HL-60/S4 treated with phorbol 12-myristate 13-acetate at 8.2 ng/mL for 4 days and 3 days (cell line): Measurements from ENCODE around the gene NUDT8.
"Not testable (repeated sequence)": the region's sequence is repeated elsewhere in the genome, so short reads cannot be mapped to it uniquely, and the experiment has no call there.

ENCODE experiments used
- in situ Hi-C: fragments of 300-500 bp; cut with MboI; formaldehyde crosslinking; loops from 2 replicates; pipeline ENCODE4 v1.15.0; 2022; ENCODE audit warnings: low sequenced_read_pairs

Gene NUDT8

DNA sequence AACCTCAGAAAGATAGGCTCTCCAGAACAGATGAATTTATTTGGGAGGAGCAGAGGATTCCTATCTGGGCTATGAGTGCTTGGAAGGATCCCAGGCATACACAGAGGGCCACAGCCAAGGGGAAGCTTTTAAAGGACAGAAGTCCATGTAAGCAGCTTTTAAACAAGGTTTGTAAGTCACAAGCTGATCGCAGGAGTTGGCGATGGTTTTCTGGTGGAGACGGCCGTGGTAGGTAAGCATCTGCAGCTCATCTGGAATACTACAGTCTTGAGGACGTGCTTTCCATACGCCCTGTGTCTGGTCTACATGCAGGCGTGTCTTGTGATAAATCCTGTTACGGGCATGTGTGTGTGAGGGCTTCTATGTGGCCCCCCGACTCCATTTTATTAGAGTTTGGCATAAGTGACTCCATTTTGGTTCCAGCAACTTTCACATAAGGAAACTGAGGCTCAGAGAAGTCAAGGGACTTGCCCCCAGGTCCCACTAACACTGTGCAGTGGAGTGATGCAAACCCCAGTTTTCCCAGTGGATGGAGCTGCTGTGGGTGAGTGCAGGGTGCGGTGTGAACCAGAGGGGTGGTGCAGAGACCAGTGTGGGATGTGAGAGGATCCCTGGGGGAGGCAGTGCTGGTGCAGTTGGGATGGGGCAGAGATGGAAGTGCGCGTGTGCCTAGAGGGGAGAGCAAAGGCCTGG lies 32.6 kb upstream of the NUDT8 start:
- in situ Hi-C loops = no loop called here

DNA sequence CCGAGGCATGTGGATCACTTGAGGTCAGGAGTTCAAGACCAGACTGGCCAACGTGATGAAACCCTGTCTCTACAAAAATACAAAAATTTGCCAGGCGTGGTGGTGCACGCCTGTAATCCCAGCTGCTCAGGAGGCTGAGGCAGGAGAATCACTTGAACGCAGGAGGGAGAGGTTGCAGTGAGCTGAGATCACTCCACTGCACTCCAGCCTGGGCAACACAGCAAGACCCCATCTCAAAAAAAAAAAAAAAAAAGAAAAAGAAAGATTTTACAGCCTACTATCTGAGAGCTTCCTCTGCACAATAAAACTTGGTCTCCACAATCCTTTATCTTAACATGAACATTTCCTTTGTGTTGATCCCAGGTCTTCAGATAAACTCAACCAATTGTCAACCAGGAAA lies 31.0 kb upstream of the NUDT8 start:
- in situ Hi-C loops = not testable (repeated sequence)

DNA sequence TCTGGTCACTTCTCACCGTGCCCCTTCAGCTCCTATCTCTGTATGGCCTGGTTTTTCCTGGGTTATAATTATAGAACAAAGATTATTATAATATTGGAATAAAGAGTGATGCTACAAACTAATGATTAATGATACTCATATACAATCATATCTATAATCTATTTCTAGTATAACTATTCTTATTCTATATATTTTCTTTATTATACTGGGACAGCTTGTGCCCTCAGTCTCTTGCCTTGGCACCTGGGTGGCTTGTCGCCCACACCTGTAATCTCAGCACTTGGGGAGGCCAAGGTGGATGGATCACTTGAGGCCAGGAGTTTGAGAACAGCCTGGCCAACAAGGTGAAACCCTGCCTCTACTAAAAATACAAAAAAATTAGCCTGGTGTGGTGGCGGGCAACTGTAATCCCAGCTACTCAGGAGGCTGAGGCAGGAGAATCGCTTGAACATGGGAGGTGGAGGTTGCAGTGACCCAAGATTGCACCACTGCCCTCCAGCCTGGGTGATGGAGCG lies 30.0 kb upstream of the NUDT8 start:
- in situ Hi-C loops = not testable (repeated sequence)

DNA sequence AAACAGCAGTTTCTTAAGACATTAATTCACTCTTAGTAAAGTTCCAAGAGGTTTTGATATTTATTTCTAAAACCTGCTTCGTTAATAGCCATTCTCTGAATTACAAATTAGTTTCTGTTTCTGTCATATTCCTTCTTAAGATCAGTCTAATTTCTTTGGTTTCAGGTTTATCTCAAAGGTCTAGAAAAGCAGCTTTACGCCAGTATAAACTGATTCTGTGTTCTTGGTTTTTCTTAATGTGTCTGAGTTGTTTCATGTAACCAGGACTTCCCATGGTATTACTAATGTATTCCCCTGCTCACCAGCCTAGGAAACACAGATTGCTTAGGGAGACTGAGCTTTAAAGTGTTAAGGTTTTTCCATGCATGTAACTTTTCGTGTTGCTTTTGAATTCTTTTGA lies 27.6 kb upstream of the NUDT8 start:
- in situ Hi-C loops = no loop called here

DNA sequence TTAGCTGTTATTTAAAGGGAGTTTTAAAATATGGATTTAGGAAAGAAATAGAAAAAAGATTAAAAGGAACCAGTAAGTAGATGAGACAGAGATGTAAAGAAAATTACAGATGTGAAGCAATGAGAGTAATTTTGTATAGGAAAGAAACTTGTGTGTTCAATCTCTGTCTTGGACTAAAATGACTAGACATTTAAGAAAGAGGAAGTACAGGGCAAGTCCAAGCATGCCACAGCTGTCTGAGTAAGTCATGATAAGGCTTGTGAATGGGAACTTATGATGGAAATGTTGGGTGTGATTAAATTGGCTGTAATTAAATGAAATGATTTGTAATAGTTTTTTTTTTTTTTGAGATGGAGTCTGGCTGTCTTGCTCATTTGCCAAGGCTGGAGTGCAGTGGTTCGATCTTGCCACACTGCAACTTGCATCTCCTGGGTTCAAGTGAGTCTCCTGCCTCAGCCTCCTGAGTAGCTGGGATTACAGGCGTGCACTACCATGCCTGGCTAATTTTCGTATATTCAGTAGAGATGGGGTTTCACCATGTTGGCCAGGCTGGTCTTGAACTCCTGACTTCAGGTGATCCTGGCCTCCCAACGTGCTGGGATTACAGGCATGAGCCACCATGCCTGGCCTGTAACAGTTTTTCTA lies 26.7 kb upstream of the NUDT8 start:
- in situ Hi-C loops = no loop called here

DNA sequence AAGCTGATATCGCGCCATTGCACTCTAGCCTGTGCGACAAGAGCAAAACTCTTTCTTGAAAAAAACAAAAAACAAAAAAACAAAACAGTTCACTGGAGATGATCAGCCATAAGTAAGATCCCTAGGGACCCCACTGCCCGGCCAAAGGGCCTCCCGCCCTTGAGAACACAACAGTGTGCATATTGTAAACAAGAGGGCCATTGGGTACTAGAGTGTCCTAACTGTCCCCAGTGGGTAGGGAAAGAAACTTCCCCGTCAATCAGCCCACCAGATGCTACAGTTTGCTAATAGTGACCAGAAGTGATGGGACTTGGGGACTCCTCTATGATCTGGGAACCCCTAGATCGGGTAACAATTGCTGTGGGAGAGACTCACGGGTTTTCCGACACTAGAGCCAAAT lies 24.5 kb upstream of the NUDT8 start:
- in situ Hi-C loops = no loop called here

GRCh38 chr11:67652965-67653845 lies 23.5 kb upstream of the NUDT8 start:
- in situ Hi-C loops = no loop called here

GRCh38 chr11:67651976-67652781 lies 22.4 kb upstream of the NUDT8 start:
- in situ Hi-C loops = no loop called here

DNA sequence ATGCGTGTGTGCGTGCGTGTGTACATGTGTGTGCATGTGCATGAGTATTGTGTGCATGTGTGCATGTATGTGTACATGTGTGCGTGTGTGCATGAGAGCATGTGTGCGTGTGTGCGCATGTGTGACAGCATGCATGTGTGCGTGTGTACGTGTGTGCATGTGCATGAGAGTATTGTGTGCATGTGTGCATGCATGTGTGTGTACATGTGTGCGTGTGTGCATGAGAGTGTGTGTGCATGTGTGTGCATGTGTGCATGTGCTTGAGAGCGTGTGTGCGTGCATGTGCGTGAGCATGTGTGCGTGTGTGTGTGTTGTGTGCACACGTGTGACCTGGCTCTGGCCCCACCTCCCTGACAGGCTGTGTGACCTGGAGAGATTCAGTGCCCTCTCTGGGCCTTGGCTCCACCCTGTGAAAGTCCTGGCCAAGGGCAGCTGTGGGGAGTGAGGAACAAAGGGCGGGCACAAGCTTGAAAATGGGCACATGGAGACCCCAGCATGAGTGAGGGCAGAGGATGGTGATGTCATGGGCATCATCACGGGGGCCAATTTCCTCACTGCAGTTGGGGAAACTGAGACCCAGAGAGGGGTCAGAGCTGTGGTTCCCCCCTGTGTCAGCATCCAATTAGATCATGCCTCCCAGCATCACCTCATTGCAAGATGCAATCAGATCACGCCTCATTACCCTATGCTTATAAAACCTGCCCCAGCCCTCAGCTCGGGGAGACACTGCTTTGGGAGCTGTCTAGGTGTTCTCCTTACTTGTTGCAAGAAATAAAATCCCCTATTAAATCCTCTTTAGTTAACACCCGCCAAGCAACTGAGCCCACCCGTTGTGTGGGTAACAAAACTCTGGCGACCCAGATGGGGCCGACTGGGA lies 20.1 kb upstream of the NUDT8 start:
- in situ Hi-C loops = no loop called here

DNA sequence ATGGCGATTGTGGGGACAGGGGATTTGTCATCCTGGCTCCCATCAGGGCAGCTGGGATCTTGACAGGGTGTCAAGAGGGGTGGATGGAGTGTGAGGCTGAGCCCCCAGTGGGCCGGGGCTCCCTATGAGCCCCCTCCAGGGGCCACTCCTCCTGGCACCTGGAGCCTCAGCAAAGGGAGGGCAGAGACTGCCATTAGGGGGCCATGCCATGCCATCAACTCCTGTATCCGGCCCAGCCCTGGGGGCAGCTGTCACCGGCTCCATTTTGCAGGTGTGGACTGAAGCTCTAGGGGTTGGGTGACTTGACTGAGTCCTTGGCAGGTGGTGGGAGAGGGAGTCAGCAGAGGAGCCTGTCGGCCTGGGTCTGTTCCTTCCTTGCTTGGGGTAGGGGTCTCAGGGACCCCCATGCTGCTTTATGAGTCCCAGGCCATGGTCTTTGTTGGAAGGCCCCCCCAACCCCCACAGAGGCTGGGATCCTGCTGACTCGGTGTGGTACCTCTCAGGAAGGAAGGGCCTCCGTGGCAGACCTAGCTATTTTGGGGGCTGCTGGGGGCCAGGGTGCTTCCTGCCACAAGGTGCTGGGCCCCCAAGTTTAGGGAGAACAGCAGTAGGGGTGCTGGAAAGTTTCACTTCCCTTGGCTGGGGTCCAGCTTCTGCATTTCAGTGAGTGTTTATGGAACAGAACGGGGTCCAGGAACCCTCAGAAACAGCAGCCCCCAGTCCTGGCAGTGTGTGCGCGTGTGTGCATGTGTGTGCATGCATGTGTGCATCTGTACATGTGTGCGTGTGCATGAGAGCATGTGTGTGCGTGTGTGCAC lies 19.3 kb upstream of the NUDT8 start:
- in situ Hi-C loops = no loop called here

DNA sequence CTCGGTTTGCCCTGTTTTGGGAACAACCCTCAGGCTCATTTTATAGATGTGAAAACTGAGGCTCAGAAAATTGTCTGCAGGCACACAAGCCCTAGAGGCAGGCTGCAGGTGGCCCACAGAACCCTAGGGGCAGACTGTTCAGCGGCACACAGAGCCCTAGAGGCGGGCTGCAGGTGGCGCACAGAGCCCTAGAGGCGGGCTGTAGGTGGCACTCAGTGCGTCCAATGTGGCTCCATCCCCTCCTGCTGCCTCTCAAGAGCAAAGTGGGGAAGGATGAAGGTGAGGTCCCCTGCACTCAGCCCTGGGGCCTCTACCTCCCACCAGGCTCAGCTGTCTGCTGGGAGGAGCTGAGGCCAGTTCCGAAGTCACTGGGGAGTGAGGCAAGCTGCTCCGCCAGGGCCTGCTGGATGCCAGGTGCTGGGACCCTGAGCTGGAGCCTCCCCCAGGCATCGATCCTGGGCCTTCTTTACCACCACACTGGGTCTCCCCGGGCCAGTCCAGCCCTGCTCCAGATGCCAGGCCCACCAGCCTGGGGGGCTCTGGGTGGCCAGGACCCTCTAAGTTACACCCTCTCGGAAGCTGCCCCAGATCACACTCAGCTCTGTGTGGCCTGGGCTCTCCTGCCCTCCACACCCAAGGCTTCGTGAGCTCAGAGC lies 18.5 kb upstream of the NUDT8 start:
- in situ Hi-C loops = no loop called here

DNA sequence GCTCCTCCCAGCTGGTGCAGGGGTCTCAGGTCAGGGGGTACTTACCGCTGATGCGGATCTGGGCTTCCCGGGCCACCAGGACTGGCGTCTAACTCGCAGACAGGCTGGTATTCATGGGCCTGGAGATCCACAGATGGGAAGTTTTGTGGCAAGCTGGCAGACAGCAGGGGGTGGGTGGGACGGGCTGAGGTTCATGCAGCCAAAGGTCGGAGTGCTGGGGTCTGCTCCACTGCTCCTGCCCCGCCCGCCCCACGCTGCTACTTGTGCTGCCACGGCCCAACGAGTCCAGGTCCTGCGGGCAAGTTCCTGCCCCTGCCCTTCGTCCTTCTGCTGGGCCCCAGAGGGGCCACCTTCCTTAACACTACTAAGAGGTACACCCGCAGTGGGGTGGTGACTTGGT lies 17.7 kb upstream of the NUDT8 start:
- in situ Hi-C loops = no loop called here

DNA sequence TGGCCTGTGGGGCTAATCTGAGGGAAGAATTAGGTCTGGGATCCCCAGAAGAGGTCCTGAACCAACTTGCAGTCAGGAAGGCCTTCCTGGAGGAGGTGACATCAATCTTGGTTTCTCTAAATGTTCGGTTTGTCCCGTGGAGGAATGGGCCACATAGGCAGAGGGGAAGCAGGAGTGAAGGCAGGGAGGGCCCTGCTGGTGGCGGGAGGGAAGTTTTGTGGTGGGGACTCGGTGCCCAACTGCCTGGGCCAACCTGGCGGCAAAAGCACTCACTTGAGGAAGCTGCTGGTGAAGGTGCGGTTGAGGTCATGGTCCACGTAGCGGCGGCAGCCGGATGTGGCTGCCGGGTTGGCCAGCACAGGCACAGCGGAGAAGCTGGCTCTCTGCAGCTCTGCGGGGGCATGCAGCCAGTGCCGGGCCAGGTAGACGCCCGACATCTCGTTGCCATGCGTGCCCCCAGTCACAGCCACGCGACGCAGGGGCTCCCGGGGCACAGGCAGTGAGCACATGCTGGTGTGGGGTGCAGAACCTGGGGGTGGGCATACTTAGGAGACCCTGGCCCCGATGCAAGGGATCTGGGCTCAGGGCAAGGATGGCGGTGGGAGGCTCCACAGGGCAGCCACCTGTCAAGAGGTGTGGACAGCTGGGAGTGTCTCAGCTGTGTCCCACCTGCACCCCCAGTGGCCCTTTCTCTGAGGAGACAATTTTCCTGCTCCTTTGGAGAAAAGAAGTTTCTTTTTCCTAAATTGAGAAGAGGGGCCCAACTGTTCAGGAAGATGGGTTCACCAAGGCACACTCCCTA lies 17.0 kb upstream of the NUDT8 start:
- in situ Hi-C loops = no loop called here

DNA sequence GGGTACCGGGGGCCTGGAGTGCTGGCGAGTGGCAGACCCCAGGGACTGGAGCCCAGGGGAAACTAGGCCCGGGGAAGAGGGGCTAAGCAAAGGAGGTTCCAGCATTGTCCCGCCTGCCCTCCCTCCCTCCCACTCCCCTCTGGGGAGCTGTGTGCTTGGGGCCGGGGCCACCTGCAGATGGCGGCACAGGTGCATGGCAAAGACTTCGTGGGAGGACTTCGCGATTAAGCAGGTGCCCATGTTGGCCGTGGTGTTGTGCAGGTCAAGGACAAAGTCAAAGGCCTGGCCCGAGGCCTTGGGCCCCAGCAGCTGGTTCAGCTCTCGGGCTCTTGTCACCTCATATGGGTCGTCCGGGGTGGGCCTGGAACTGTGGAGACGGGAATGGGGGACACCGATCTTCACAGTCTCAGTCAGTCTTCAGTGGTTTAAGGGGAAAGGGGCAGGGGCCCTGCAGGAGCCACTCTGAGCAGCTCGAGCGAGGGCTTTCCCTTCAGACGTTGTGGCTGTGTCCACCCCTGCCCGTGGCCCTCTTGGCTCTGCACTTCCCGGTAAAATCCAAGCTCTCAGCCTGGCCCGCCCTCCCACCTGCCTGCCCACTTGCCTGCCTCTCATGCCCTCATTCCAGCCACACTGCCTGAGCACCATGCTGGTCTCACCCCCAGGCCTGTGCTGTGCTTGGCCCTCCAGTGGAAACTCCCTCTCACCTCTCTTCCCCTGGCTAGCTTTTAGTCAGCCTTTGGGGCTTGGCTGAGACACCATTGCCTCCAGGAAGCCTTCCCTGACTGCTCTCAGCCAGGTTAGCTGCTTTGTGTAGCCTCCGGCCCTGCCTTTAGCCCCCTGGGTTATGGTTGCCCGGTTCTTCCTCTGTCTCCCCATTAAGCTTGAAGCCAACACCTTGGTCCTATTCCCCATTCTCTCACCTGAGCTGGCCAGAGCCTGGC lies 16.1 kb upstream of the NUDT8 start:
- in situ Hi-C loops = no loop called here

DNA sequence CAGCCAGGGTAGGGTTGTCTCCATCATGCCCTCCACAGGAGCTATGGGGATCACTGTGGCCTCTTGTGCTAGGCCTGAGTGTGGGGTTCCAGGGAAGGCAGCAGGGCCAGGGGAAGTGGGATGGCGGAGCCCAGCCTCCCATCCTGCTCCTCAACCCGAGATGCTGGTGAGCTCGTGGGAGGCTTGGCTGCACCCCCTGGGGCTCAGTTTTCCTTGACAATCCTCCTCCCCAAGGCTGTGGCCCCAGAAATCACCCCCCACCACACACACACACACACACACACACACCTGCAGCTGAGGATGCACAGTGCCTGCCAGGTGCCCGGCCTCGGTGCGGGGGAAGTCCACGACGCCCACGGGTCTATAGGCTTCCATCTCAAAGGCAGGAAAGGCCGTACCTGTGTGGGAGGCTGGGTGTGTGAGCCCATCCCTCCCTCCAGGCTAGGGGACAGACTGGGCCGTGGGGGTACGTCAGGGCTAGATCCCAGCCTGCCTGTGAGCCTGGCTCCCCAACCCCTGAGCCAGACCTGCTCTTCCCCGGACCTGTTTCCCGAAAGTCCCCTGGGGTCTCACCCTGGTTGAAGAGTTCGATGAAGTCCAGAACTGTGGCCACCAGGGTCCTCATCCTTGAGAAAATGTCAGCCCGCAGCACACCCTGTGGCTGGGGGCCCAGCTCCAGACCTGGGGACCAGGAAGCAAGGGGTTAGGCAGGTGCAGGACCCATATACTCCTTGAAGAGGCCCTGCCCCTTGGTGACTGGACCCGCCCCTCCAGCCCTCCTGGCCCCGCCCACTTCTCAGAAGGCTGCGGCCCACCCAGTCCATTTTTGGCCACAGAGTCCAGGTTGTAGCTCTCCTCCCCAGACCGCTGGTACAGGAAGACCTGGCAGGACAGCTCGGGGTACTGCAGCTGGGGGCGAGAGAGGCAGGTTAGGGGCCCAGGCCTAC lies 15.0 kb upstream of the NUDT8 start:
- in situ Hi-C loops = no loop called here
